Trophoblast cell (in vitro differentiated cells and primary cell): ENCODE results near the gene LRPPRC.

Source experiments
- DNase-seq, 2 donors: peaks; one replicate each; pipeline ENCODE4 v3.0.0-alpha.2; 2016
- H2AFZ ChIP-seq: 2 replicates; pipeline ENCODE4 v1.6.1; 2013; ENCODE audit warnings: low read length, moderate library complexity, mild to moderate bottlenecking; ENCODE audit not compliant: insufficient read depth, poor library complexity
- H2AK5ac ChIP-seq: 2 replicates; pipeline ENCODE4 v1.6.1; 2013; ENCODE audit warnings: mild to moderate bottlenecking, low read length
- H2BK120ac ChIP-seq: 2 replicates; pipeline ENCODE4 v1.6.1; 2013; ENCODE audit warnings: low read length, mild to moderate bottlenecking, moderate library complexity; ENCODE audit not compliant: insufficient read depth, poor library complexity
- H2BK12ac ChIP-seq: 2 replicates; pipeline ENCODE4 v1.6.1; 2013; ENCODE audit warnings: mild to moderate bottlenecking, low read length, moderate library complexity
- H2BK5ac ChIP-seq: 2 replicates; pipeline ENCODE4 v1.6.1; 2013; ENCODE audit warnings: low read length, low read depth, moderate library complexity, mild to moderate bottlenecking; ENCODE audit not compliant: poor library complexity
- H3K14ac ChIP-seq: 2 replicates; pipeline ENCODE4 v1.6.1; 2013; ENCODE audit warnings: mild to moderate bottlenecking, low read length
- H3K18ac ChIP-seq: 2 replicates; pipeline ENCODE4 v1.6.1; 2013; ENCODE audit warnings: mild to moderate bottlenecking, low read length
- H3K23ac ChIP-seq: 2 replicates; pipeline ENCODE4 v1.6.1; 2013; ENCODE audit warnings: low read length
- H3K27ac ChIP-seq: 2 replicates; pipeline ENCODE4 v1.5.1; 2013; ENCODE audit warnings: low read depth, mild to moderate bottlenecking, inconsistent platforms, low read length, moderate library complexity
- H3K27me3 ChIP-seq: 2 replicates; pipeline ENCODE4 v1.6.1; 2013; ENCODE audit warnings: inconsistent platforms, mild to moderate bottlenecking, low read length, moderate library complexity; ENCODE audit not compliant: insufficient read depth
- H3K36me3 ChIP-seq, 2 experiments: 1 replicate in 1 of 2; 2 replicates in 1 of 2; pipeline ENCODE4 v1.6.1; 2013; ENCODE audit warnings: low read length in 2 of 2, mild to moderate bottlenecking in 2 of 2, moderate library complexity in 1 of 2; ENCODE audit not compliant: insufficient read depth in 2 of 2, control insufficient read depth in 1 of 2
- H3K4ac ChIP-seq: 2 replicates; pipeline ENCODE4 v1.6.1; 2013; ENCODE audit warnings: low read depth, mild to moderate bottlenecking, low read length, moderate library complexity
- H3K4me1 ChIP-seq, 2 experiments: 1 replicate in 1 of 2; 2 replicates in 1 of 2; pipeline ENCODE4 v1.6.1; 2013; ENCODE audit warnings: low read length in 2 of 2, mild to moderate bottlenecking in 2 of 2, moderate library complexity in 1 of 2; ENCODE audit not compliant: insufficient read depth in 2 of 2, control insufficient read depth in 1 of 2
- H3K4me2 ChIP-seq: 2 replicates; pipeline ENCODE4 v1.6.1; 2013; ENCODE audit warnings: inconsistent platforms, mild to moderate bottlenecking, low read length, moderate library complexity
- H3K4me3 ChIP-seq: 2 replicates; pipeline ENCODE4 v1.5.1; 2013; ENCODE audit warnings: mild to moderate bottlenecking, low read depth, low read length, inconsistent platforms
- H3K79me1 ChIP-seq: one replicate; pipeline ENCODE4 v1.6.1; 2013; ENCODE audit warnings: low read length
- H3K79me2 ChIP-seq: 2 replicates; pipeline ENCODE4 v1.6.1; 2013; ENCODE audit warnings: low read length, mild to moderate bottlenecking; ENCODE audit not compliant: control insufficient read depth, insufficient read depth, poor library complexity
- H3K9ac ChIP-seq: 2 replicates; pipeline ENCODE4 v1.6.1; 2013; ENCODE audit warnings: mild to moderate bottlenecking, low read length
- H3K9me3 ChIP-seq: 2 replicates; pipeline ENCODE4 v1.6.1; 2013; ENCODE audit warnings: low read depth, mild to moderate bottlenecking, control low read depth, inconsistent platforms, low read length; ENCODE audit not compliant: insufficient read depth
- H4K12ac ChIP-seq: 2 replicates; pipeline ENCODE4 v1.6.1; 2013; ENCODE audit warnings: low read depth, mild to moderate bottlenecking, low read length, moderate library complexity
- H4K8ac ChIP-seq: 2 replicates; pipeline ENCODE4 v1.6.1; 2013; ENCODE audit warnings: low read depth, mild to moderate bottlenecking, low read length, moderate library complexity
- H4K91ac ChIP-seq: one replicate; pipeline ENCODE4 v1.6.1; 2013; ENCODE audit warnings: low read depth, mild to moderate bottlenecking, low read length, moderate library complexity
- WGBS: extraction: QIAGEN DNeasy Blood & Tissue Kit; methylation state at CpG from one replicate; pipeline ENCODE4 v1.1.7; 2013; ENCODE audit warnings: missing lambda C conversion rate; ENCODE audit not compliant: insufficient read length, insufficient coverage; ENCODE audit errors: extremely low coverage; 5-methylcytosine and 5-hydroxymethylcytosine counted together

LRPPRC gene

DNA sequence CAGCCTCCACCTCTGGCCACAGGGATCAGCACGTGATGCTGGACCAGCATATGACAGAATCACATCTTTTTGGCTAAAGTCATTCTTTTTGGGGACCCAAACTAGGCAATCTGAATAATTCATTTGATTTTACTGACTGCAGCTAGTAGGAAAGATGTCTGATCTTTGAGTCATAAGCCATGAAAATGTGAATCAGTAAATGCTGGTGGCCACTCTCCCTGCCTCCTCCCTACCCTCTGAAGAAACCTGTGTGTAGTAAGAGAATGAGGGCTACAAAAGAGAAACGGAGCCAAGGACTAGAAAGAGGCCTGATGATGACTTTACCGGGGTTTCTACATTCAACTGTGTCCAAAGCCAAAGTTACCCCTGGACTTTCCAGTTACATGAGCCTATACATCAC lies 10.1 kb upstream of the LRPPRC start:
- Histone ChIP-seq H3K14ac (no peak overlapping the region), H2AFZ (no peak overlapping the region), H3K79me1 (no peaks in the 10 kb centered on the region), H3K18ac (no peak overlapping the region), H3K9me3 (no peaks in the 10 kb centered on the region), H3K4ac (no peak overlapping the region), H4K91ac (no peak overlapping the region), H3K9ac (no peak overlapping the region), H3K36me3 (no peaks in the 10 kb centered on the region), H3K79me2 (no peaks in the 10 kb centered on the region), H3K23ac (no peak overlapping the region), H3K27me3 (no peaks in the 10 kb centered on the region), H2BK120ac (no peak overlapping the region), H2BK5ac (no peak overlapping the region), H3K4me1 (no peaks in the 10 kb centered on the region), H3K27ac (no peak overlapping the region), H4K8ac (no peak overlapping the region), H2BK12ac (no peak overlapping the region), H3K4me2 (no peak overlapping the region), H3K4me3 (no peak overlapping the region), H2AK5ac (no peak overlapping the region), H4K12ac (no peak overlapping the region)
- peak in 1 of 2 donors; percentile 50 for DNase-seq
- no CpG with 5 or more reads among the region's 3 CpGs for WGBS

DNA sequence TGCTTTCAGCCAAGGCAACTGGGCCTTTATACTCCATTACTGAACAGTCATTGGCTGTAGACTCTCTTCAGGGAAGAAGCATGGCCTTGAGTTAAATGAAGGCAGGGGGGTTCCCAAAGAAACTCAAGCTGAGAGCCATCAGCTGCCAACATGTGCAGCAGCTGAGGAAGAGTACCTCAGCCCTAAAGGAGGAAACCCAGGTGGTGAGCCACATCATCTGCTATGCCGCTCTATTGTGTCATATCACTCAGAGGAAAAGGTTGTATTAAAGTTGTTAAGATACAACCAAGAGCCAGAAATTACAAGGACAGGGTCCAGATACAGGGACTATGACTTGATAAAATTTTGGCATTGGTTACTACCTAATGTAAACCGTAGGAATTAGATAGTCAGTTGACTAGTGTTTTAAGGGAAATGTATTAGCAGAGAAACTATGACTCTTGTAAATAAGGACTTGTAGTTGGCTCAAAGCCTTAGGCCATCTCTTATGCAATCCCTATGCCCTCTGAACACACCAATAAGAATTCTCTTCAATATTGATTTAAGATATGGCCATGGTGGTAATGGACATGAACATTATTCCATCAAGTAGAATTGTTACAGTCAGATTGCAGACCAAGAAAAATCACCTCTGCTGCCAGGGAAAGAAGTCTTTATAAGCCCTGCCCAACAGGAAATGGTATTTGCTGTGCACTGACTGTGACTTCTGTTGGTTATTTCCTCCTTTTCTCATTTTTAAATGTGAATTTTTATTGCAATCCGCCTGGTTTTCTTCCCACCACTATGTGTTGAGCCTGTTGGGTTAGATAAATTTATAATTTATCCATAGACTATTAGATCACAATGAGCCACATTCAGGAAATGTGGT lies 9.2 kb upstream of the LRPPRC start:
- Histone ChIP-seq H3K9ac (no peak overlapping the region), H3K36me3 (no peaks in the 10 kb centered on the region), H2AFZ (no peak overlapping the region), H4K8ac (no peak overlapping the region), H4K91ac (no peak overlapping the region), H3K27me3 (no peaks in the 10 kb centered on the region), H4K12ac (no peak overlapping the region), H3K4ac (no peak overlapping the region), H2BK12ac (no peak overlapping the region), H3K4me3 (no peak overlapping the region), H3K4me1 (no peaks in the 10 kb centered on the region), H2BK120ac (no peak overlapping the region), H3K79me1 (no peaks in the 10 kb centered on the region), H3K18ac (no peak overlapping the region), H3K27ac (no peak overlapping the region), H3K14ac (no peak overlapping the region), H3K9me3 (no peaks in the 10 kb centered on the region), H3K23ac (no peak overlapping the region), H2AK5ac (no peak overlapping the region), H2BK5ac (no peak overlapping the region), H3K4me2 (no peak overlapping the region), H3K79me2 (no peaks in the 10 kb centered on the region)
- WGBS, result no CpG with 5 or more reads among the region's 3 CpGs
- peak; percentile 8 to 38 for DNase-seq

DNA sequence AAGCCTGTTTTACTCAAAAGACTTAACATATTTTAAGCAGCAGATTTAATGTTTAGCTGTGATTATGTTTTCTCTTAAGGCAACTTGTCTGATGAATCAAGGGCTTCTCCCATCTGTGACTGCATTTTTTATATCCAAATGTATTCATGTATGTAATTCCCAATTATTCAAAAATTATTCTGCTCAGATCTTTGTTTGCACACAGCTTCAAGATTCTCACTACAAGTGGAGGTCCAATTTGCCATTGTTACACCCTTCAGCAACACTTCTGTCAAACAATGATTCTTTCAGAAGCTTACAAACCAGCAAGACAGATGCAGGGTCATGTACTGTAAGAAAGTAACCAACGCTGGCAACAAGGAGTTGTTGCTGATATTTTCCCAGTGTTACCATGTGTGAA lies 5.9 kb upstream of the LRPPRC start:
- no peak for DNase-seq
- Histone ChIP-seq H3K27me3 (no peaks in the 10 kb centered on the region), H3K18ac (no peak overlapping the region), H3K4ac (no peak overlapping the region), H3K36me3 (no peaks in the 10 kb centered on the region), H3K27ac (no peak overlapping the region), H3K9ac (no peak overlapping the region), H2BK120ac (no peak overlapping the region), H2AK5ac (no peak overlapping the region), H4K12ac (no peak overlapping the region), H3K4me3 (no peak overlapping the region), H2BK12ac (no peak overlapping the region), H3K4me1 (no peaks in the 10 kb centered on the region), H4K8ac (no peak overlapping the region), H3K14ac (no peak overlapping the region), H3K79me1 (no peaks in the 10 kb centered on the region), H3K23ac (no peak overlapping the region), H3K79me2 (no peaks in the 10 kb centered on the region), H3K4me2 (no peak overlapping the region), H2AFZ (no peak overlapping the region), H4K91ac (no peak overlapping the region), H3K9me3 (no peaks in the 10 kb centered on the region), H2BK5ac (no peak overlapping the region)
- WGBS, result no CpG with 5 or more reads among the region's 1 CpG

DNA sequence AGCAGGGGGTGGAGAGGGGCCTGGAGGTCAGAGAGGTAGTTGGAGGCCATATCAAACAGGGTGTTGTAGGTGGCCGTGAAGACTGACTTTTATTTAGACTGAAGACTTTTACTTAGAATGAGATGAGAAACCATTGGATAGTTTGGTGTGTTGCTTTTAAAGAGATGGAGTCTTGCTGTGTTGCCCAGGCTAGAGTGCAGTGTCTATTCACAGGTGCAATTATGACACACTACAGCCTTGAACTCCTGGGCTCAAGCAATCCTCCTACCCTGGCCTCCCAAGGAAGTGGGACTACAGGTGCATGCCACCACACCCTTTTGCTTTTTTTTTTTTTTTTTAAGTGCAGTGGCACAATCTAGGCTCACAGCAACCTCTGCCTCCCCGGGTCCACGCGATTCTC lies 2.5 kb upstream of the LRPPRC start:
- no peak overlapping the region for H4K12ac ChIP-seq
- no peaks in the 10 kb centered on the region for H3K27me3 ChIP-seq

More for the DNA sequence above, 2.5 kb upstream of the LRPPRC start:
- Histone ChIP-seq H3K4me2 (no peak overlapping the region), H3K23ac (no peak overlapping the region), H4K8ac (no peak overlapping the region), H3K18ac (no peak overlapping the region), H3K27ac (no peak overlapping the region), H3K4me1 (peaks cover 0 to 4% of the 10 kb centered on the region in 2 experiments), H3K9me3 (no peaks in the 10 kb centered on the region), H2BK120ac (no peak overlapping the region), H3K36me3 (no peaks in the 10 kb centered on the region), H4K91ac (no peak overlapping the region), H3K4ac (no peak overlapping the region), H2AFZ (no peak overlapping the region), H2BK5ac (no peak overlapping the region), H3K79me1 (peaks cover 6% of the 10 kb centered on the region), H3K9ac (no peak overlapping the region), H3K14ac (no peak overlapping the region), H3K79me2 (peaks cover 16% of the 10 kb centered on the region), H2BK12ac (no peak overlapping the region), H3K4me3 (no peak overlapping the region), H2AK5ac (no peak overlapping the region)
- no CpG with 5 or more reads among the region's 4 CpGs for WGBS
- DNase-seq, result no peak
